WTC11 (cell line): ENCODE data around the gene CFAP298. TPM values are rescaled to one million over a fixed set of nuclear protein-coding genes. Genes with fewer than 3 reads are reported as not detected.

ENCODE experiments used
- ATAC-seq: fragments of 200-7000 bp; cut with Tn5 transposase; 2 replicates; pipeline ENCODE4 v1.10.0; 2021; ENCODE audit warnings: mild to moderate bottlenecking, moderate library complexity
- CTCF ChIA-PET: fragments of 300-600 bp; sonication (Branson Sonifier 250); formaldehyde crosslinking; loops from one replicate; lab custom pipeline; 2021; ENCODE audit warnings: antibody characterized with exemption; lab: Charles Lee
- POLR2A ChIA-PET: fragments of 350-600 bp; sonication (Branson Sonifier 250); formaldehyde crosslinking; loops from one replicate; lab custom pipeline; 2021; ENCODE audit warnings: antibody characterized with exemption; lab: Charles Lee
- DNase-seq: peaks from one replicate; pipeline ENCODE4 v3.0.0; 2021; ENCODE audit warnings: low spot score
- H3K27ac Mint-ChIP-seq: 2 replicates; pipeline ENCODE4 v1.8.0; 2021; ENCODE audit warnings: mixed read lengths
- H3K27me3 Mint-ChIP-seq: 2 replicates; pipeline ENCODE4 v1.8.0; 2021; ENCODE audit warnings: low read depth, mild to moderate bottlenecking, moderate library complexity, mixed read lengths
- H3K36me3 Mint-ChIP-seq: 2 replicates; pipeline ENCODE4 v1.8.0; 2021; ENCODE audit warnings: mixed read lengths
- H3K4me1 Mint-ChIP-seq: 2 replicates; pipeline ENCODE4 v1.8.0; 2022; ENCODE audit warnings: mixed read lengths
- H3K4me3 Mint-ChIP-seq: 2 replicates; pipeline ENCODE4 v1.8.0; 2021; ENCODE audit warnings: mild to moderate bottlenecking, moderate library complexity, mixed read lengths
- H3K9me3 Mint-ChIP-seq: 2 replicates; pipeline ENCODE4 v1.8.0; 2021; ENCODE audit warnings: mixed read lengths
- AR ChIP-seq: fragments of 250-450 bp; sonication (Bioruptor Pico); IDR thresholded peaks from 2 replicates; pipeline ENCODE4 v1.9.0; 2021; ENCODE audit warnings: mild to moderate bottlenecking
- ATF1 ChIP-seq: sonication (generic); formaldehyde crosslinking; IDR thresholded peaks from 2 replicates; pipeline ENCODE4 v1.8.1; 2023; ENCODE audit warnings: mild to moderate bottlenecking, moderate library complexity, missing genetic modification reagents
- CDX4 ChIP-seq: fragments of 250-450 bp; sonication (Bioruptor Pico); IDR thresholded peaks from 2 replicates; pipeline ENCODE4 v1.9.0; 2021; ENCODE audit warnings: moderate library complexity, mild to moderate bottlenecking, inconsistent platforms, borderline replicate concordance
- CREM ChIP-seq: sonication (generic); formaldehyde crosslinking; IDR thresholded peaks from 2 replicates; pipeline ENCODE4 v1.8.1; 2022; ENCODE audit warnings: mild to moderate bottlenecking, missing genetic modification reagents, moderate library complexity
- E2F1 ChIP-seq: sonication (generic); formaldehyde crosslinking; IDR thresholded peaks from 2 replicates; pipeline ENCODE4 v1.8.0; 2022; ENCODE audit warnings: mild to moderate bottlenecking, missing genetic modification reagents
- ELF4 ChIP-seq: sonication (generic); formaldehyde crosslinking; IDR thresholded peaks from 2 replicates; pipeline ENCODE4 v1.8.1; 2022; ENCODE audit warnings: low read depth, mild to moderate bottlenecking, moderate library complexity, missing genetic modification reagents
- ESRRA ChIP-seq: sonication (generic); formaldehyde crosslinking; IDR thresholded peaks from 2 replicates; pipeline ENCODE4 v1.8.1; 2022; ENCODE audit warnings: mild to moderate bottlenecking, missing genetic modification reagents, borderline replicate concordance
- ETV6 ChIP-seq: sonication (generic); formaldehyde crosslinking; IDR thresholded peaks from 2 replicates; pipeline ENCODE4 v1.8.1; 2022; ENCODE audit warnings: mild to moderate bottlenecking, missing genetic modification reagents
- FOXJ3 ChIP-seq: sonication (generic); formaldehyde crosslinking; IDR thresholded peaks from 2 replicates; pipeline ENCODE4 v1.9.0; 2021; ENCODE audit warnings: missing genetic modification reagents, mild to moderate bottlenecking, borderline replicate concordance
- GABPB1 ChIP-seq: sonication (generic); formaldehyde crosslinking; IDR thresholded peaks from 2 replicates; pipeline ENCODE4 v1.8.1; 2023; ENCODE audit warnings: mild to moderate bottlenecking, missing genetic modification reagents
- GTF2I ChIP-seq: fragments of 250-450 bp; sonication (Bioruptor Pico); conservative IDR thresholded peaks from 2 replicates; pipeline ENCODE4 v1.4.0; 2021; ENCODE audit warnings: mild to moderate bottlenecking
- MYBL2 ChIP-seq: sonication (generic); formaldehyde crosslinking; IDR thresholded peaks from 2 replicates; pipeline ENCODE4 v1.8.1; 2023; ENCODE audit warnings: mild to moderate bottlenecking, moderate library complexity, missing genetic modification reagents
- NFATC4 ChIP-seq: fragments of 250-450 bp; sonication (Bioruptor Pico); IDR thresholded peaks from 2 replicates; pipeline ENCODE4 v1.9.0; 2021; ENCODE audit warnings: mild to moderate bottlenecking
- NFE2L1 ChIP-seq: sonication (generic); formaldehyde crosslinking; IDR thresholded peaks from 2 replicates; pipeline ENCODE4 v1.8.1; 2023; ENCODE audit warnings: missing genetic modification reagents
- PRRX2 ChIP-seq: fragments of 250-450 bp; sonication (Bioruptor Pico); IDR thresholded peaks from 2 replicates; pipeline ENCODE4 v1.8.0; 2021; ENCODE audit warnings: mild to moderate bottlenecking
- RELA ChIP-seq: sonication (generic); formaldehyde crosslinking; IDR thresholded peaks from 2 replicates; pipeline ENCODE4 v1.8.1; 2022; ENCODE audit warnings: missing genetic modification reagents, mild to moderate bottlenecking, borderline replicate concordance
- RORB ChIP-seq: fragments of 250-450 bp; sonication (Bioruptor Pico); IDR thresholded peaks from 2 replicates; pipeline ENCODE4 v1.9.0; 2021; ENCODE audit warnings: mild to moderate bottlenecking
- SMAD4 ChIP-seq: sonication (generic); formaldehyde crosslinking; IDR thresholded peaks from 2 replicates; pipeline ENCODE4 v1.8.0; 2022; ENCODE audit warnings: mild to moderate bottlenecking, missing genetic modification reagents
- TEAD1 ChIP-seq: sonication (generic); formaldehyde crosslinking; IDR thresholded peaks from 2 replicates; pipeline ENCODE4 v1.8.0; 2022; ENCODE audit warnings: mild to moderate bottlenecking, missing genetic modification reagents
- TEAD4 ChIP-seq: sonication (generic); formaldehyde crosslinking; IDR thresholded peaks from 2 replicates; pipeline ENCODE4 v1.8.0; 2022; ENCODE audit warnings: mild to moderate bottlenecking, missing genetic modification reagents
- ZNF416 ChIP-seq: fragments of 250-450 bp; sonication (Bioruptor Pico); IDR thresholded peaks from 2 replicates; pipeline ENCODE4 v1.9.0; 2021; ENCODE audit warnings: mild to moderate bottlenecking, inconsistent platforms
- ZNF423 ChIP-seq: fragments of 250-450 bp; sonication (Bioruptor Pico); IDR thresholded peaks from 2 replicates; pipeline ENCODE4 v2.1.2; 2022; ENCODE audit warnings: mild to moderate bottlenecking, moderate library complexity
- total RNA-seq: library from RNA; stranded (reverse); gene quantifications from 3 replicates; pipeline ENCODE4 v1.2.3, GENCODE V29; 2021
- TF ChIP-seq, protein P1 (sequence below): sonication (generic); formaldehyde crosslinking; IDR thresholded peaks from 2 replicates; pipeline ENCODE4 v1.8.1; 2023; ENCODE audit warnings: mild to moderate bottlenecking, missing genetic modification reagents
- TF ChIP-seq, protein P2 (sequence below): fragments of 250-450 bp; sonication (Bioruptor Pico); IDR thresholded peaks from 2 replicates; pipeline ENCODE4 v1.8.0; 2021; ENCODE audit warnings: mild to moderate bottlenecking
- TF ChIP-seq, protein P3 (sequence below): sonication (generic); formaldehyde crosslinking; IDR thresholded peaks from 2 replicates; pipeline ENCODE4 v1.8.0; 2022; ENCODE audit warnings: mild to moderate bottlenecking, missing genetic modification reagents

The CFAP298 gene
- total RNA-seq, 1 experiment from 2014 or later, result 98.1 TPM

DNA sequence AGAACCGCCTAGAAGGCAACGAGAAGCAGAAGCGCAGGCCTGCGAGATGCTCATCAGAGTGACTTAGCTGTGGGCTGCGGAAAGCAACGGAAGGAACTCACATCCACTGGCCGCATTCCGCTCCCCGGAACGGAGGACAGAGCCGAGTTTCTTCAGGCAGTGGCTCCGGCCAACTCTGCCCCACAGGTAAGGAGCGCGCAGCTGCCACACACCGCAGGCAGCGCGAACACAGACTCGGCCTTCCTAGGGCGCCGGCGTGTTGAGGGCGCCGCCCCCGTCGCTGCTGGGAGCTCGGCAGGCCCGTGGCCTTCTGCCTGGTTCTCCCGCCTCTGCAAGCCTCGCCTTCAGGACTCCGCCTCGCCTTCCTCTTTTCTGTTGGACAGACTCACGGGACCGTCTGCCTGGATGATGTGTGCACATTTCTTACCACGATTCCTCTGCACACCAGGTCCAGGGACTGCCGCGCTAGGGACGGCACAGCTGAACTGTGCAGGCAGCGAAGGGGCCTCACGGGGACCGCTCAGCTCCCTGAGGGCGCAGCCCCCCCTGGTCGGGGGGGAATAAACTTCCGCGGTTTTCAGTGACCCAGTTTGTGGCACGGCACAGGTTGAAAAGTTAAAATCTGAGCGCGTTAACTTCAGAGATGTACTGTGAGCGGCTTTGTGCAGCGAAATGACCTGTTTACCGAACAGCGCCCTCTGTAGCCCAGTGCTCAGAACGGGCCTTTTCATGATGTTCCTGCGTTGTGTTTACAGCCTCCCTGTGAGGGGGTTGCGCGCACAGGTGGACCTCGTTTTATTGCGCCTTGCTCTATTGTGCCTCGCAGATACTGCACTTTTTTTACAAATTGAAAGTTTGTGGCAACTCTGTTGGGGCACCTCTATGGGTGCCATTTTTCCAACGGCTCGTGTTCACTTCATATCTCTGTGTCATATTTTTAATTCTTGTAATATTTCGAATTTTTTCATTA lies 42.6 kb downstream of the CFAP298 start (continued):
- no peak for TF ChIP-seq AR
- 0 out of 2 replicates have a peak, but pooled peaks have one; percentile 13 for TF ChIP-seq NFE2L1
- TF ChIP-seq ZNF416, result no peak
- TF ChIP-seq, protein P1, sequence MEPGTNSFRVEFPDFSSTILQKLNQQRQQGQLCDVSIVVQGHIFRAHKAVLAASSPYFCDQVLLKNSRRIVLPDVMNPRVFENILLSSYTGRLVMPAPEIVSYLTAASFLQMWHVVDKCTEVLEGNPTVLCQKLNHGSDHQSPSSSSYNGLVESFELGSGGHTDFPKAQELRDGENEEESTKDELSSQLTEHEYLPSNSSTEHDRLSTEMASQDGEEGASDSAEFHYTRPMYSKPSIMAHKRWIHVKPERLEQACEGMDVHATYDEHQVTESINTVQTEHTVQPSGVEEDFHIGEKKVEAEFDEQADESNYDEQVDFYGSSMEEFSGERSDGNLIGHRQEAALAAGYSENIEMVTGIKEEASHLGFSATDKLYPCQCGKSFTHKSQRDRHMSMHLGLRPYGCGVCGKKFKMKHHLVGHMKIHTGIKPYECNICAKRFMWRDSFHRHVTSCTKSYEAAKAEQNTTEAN (CRISPR knock-in tag), result peak; percentile 89
- peak; percentile 52; the same call in 1 of the 2 replicates for TF ChIP-seq TEAD1 (CRISPR knock-in tag)
- TF ChIP-seq CREM (CRISPR knock-in tag), result peak; percentile 34; the same call in 1 of the 2 replicates
- TF ChIP-seq, protein P2, sequence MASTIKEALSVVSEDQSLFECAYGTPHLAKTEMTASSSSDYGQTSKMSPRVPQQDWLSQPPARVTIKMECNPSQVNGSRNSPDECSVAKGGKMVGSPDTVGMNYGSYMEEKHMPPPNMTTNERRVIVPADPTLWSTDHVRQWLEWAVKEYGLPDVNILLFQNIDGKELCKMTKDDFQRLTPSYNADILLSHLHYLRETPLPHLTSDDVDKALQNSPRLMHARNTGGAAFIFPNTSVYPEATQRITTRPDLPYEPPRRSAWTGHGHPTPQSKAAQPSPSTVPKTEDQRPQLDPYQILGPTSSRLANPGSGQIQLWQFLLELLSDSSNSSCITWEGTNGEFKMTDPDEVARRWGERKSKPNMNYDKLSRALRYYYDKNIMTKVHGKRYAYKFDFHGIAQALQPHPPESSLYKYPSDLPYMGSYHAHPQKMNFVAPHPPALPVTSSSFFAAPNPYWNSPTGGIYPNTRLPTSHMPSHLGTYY (CRISPR knock-in tag), result no peak
- peak; percentile 43; the same call in 1 of the 2 replicates for TF ChIP-seq ZNF423 (CRISPR knock-in tag)
- TF ChIP-seq ETV6 (CRISPR knock-in tag), result peak; percentile 48
- no peak for TF ChIP-seq GTF2I (CRISPR knock-in tag)
- 0 out of 2 replicates have a peak, but pooled peaks have one; percentile 45 for TF ChIP-seq RELA
- no peak for TF ChIP-seq PRRX2
- peak; percentile 76; the same call in 1 of the 2 replicates for TF ChIP-seq ESRRA
- TF ChIP-seq, protein P3, sequence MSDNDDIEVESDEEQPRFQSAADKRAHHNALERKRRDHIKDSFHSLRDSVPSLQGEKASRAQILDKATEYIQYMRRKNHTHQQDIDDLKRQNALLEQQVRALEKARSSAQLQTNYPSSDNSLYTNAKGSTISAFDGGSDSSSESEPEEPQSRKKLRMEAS (CRISPR knock-in tag), result peak; percentile 83

DNA sequence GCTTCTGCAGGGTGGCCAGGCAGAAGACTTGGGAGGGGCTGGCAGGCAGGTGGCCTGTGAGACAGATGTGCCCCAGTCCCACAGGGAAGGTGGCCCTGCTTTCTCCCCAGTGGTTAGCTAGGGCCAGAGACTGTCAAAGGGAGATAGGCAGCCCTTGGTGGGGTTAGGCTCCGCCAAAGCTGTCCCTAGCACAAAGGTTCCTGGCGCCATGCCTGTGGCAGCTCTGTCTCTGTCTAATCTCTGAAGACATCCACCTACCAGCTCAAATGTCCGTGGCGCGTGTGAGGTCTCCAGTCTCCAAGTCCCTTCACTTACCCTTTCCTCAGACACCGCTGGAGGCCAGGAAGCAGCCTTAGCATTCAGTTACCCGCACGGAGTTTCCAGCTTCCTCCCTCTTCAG lies 44.6 kb downstream of the CFAP298 start:
- CTCF ChIA-PET, result interaction anchor here (2.8 to 7.1 kb wide), 2 partner anchors 33 to 166 kb away, joined by 15 to 66 read pairs; no protein-coding TSS in a partner anchor
- H3K27ac Mint-ChIP-seq, result no peak overlapping the region
- TF ChIP-seq NFE2L1, result no peak
- no peak for TF ChIP-seq ATF1 (CRISPR knock-in tag)
- TF ChIP-seq E2F1, result no peak
- no peak for TF ChIP-seq FOXJ3 (CRISPR knock-in tag)
- no peak for TF ChIP-seq AR
- no peak for TF ChIP-seq ELF4 (CRISPR knock-in tag)
- no peak for TF ChIP-seq GABPB1 (CRISPR knock-in tag)
- no peak for TF ChIP-seq SMAD4 (CRISPR knock-in tag)
- TF ChIP-seq PRRX2, result no peak
- no peak for TF ChIP-seq TEAD4
- TF ChIP-seq NFATC4, result no peak
- no peak for TF ChIP-seq RORB (CRISPR knock-in tag)
- TF ChIP-seq, protein P3 (CRISPR knock-in tag), result no peak
- TF ChIP-seq MYBL2 (CRISPR knock-in tag), result no peak
- no peak for TF ChIP-seq CDX4
- no peak for DNase-seq
- H3K4me3 Mint-ChIP-seq, result no peak overlapping the region
- POLR2A ChIA-PET, result no interaction called here
- peaks cover 40% of the 10 kb centered on the region for H3K4me1 Mint-ChIP-seq
- ATAC-seq, result no peak
- no peaks in the 10 kb centered on the region; the same call in 1 of the 2 replicates for H3K27me3 Mint-ChIP-seq
- peaks cover 29% of the 10 kb centered on the region for H3K36me3 Mint-ChIP-seq
- H3K9me3 Mint-ChIP-seq, result peaks cover 32% of the 10 kb centered on the region
